ENCODE data around the gene SPON1. TPM values are rescaled to one million over a fixed set of nuclear protein-coding genes. Genes with fewer than 3 reads are reported as not detected.

SPON1 gene
- total RNA-seq, 4 donors from 2014 or later: 42.6 to 74.0 (median 56.1) TPM

GRCh38 chr11:14234446-14234845 is 271.9 kb downstream of the SPON1 start:
- in situ Hi-C loops (cut with MboI; ENCODE audit: low pct_ligation_motif_present in 1 of 4, low pct_unique_long_range_greater_than_20kb in 1 of 4, low sequenced_read_pairs in 3 of 4): loop anchor here in 1 of 4 donors (25.0 kb wide), 1 partner anchor 472 kb away; no protein-coding TSS in a partner anchor
- H3K4me3 ChIP-seq: no peak overlapping the region

GRCh38 chr11:14235701-14236100 is 273.2 kb downstream of the SPON1 start:
- Histone ChIP-seq H3K4me1 (no peaks in the 10 kb centered on the region), H3K9me3 (no peaks in the 10 kb centered on the region), H3K36me3 (no peaks in the 10 kb centered on the region), H3K4me3 (no peak overlapping the region), H3K27me3 (no peaks in the 10 kb centered on the region), H3K27ac (no peak overlapping the region)
- intact Hi-C loops (cut with DNase I; ENCODE audit: low total_unique reads): no loop called here
- DNase-seq: no peak
- WGBS, 2 donors (ENCODE audit: low coverage in 1 of 2): 80 to 83% methylated on average over 1 of the region's 1 CpG
- no peak for TF ChIP-seq POLR2AphosphoS5 (IDR thresholded peaks at IDR 0.05)
- TF ChIP-seq POLR2A (IDR thresholded peaks at IDR 0.05): no peak
- TF ChIP-seq EP300 (IDR thresholded peaks at IDR 0.05; ENCODE audit: low read depth): no peak
- no peak for TF ChIP-seq CTCF (IDR thresholded peaks at IDR 0.05)
- in situ Hi-C loops (cut with MboI; ENCODE audit: low pct_ligation_motif_present in 1 of 4, low pct_unique_long_range_greater_than_20kb in 1 of 4, low sequenced_read_pairs in 3 of 4): loop anchor here in 1 of 4 donors (25.0 kb wide), 1 partner anchor 473 kb away; no protein-coding TSS in a partner anchor

More at GRCh38 chr11:14234446-14234845, 271.9 kb downstream of the SPON1 start:
- intact Hi-C loops (cut with DNase I; ENCODE audit: low total_unique reads): no loop called here
- H3K9me3 ChIP-seq: no peaks in the 10 kb centered on the region
- H3K27me3 ChIP-seq: no peaks in the 10 kb centered on the region
- no peak overlapping the region for H3K27ac ChIP-seq
- TF ChIP-seq POLR2AphosphoS5 (IDR thresholded peaks at IDR 0.05) (no peak), CTCF (IDR thresholded peaks at IDR 0.05) (no peak), POLR2A (IDR thresholded peaks at IDR 0.05) (no peak), EP300 (IDR thresholded peaks at IDR 0.05; ENCODE audit: low read depth) (no peak)
- DNase-seq: no peak
- H3K4me1 ChIP-seq: no peaks in the 10 kb centered on the region
- 82% methylated on average over 6 of the region's 6 CpGs; no CpG with 5 or more reads in 1 of the 2 donors for WGBS, 2 donors (ENCODE audit: low coverage in 1 of 2)
- no peaks in the 10 kb centered on the region for H3K36me3 ChIP-seq

- TF ChIP-seq EP300 (IDR thresholded peaks at IDR 0.05; ENCODE audit: low read depth) (no peak), CTCF (IDR thresholded peaks at IDR 0.05) (no peak), POLR2A (IDR thresholded peaks at IDR 0.05) (no peak), POLR2AphosphoS5 (IDR thresholded peaks at IDR 0.05) (no peak)
- Histone ChIP-seq H3K27ac (peak overlapping the region in 1 of 4 donors; percentile 3), H3K36me3 (no peaks in the 10 kb centered on the region), H3K9me3 (no peaks in the 10 kb centered on the region), H3K4me1 (no peaks in the 10 kb centered on the region), H3K27me3 (no peaks in the 10 kb centered on the region), H3K4me3 (no peak overlapping the region)
- 60 to 65% methylated on average over 3 to 9 of the region's 9 CpGs for WGBS, 2 donors (ENCODE audit: low coverage in 1 of 2)
- intact Hi-C loops (cut with DNase I; ENCODE audit: low total_unique reads) (no loop called here), in situ Hi-C loops (cut with MboI; ENCODE audit: low pct_ligation_motif_present in 1 of 4, low pct_unique_long_range_greater_than_20kb in 1 of 4, low sequenced_read_pairs in 3 of 4) (loop anchor here in 1 of 4 donors (25.0 kb wide), 1 partner anchor 475 kb away; no protein-coding TSS in a partner anchor)
- DNase-seq: peak; percentile 25
Observed at GRCh38 chr11:14237444-14237961, 275.0 kb downstream of the SPON1 start.

- H3K36me3 ChIP-seq: no peaks in the 10 kb centered on the region
- no peak for TF ChIP-seq CTCF (IDR thresholded peaks at IDR 0.05)
- TF ChIP-seq POLR2A (IDR thresholded peaks at IDR 0.05): no peak
- no peak for TF ChIP-seq EP300 (IDR thresholded peaks at IDR 0.05; ENCODE audit: low read depth)
- TF ChIP-seq POLR2AphosphoS5 (IDR thresholded peaks at IDR 0.05): no peak
- no peaks in the 10 kb centered on the region for H3K27me3 ChIP-seq
- DNase-seq: no peak
- no peaks in the 10 kb centered on the region for H3K9me3 ChIP-seq
- H3K27ac ChIP-seq: no peak overlapping the region
- intact Hi-C loops (cut with DNase I; ENCODE audit: low total_unique reads) (no loop called here), in situ Hi-C loops (cut with MboI; ENCODE audit: low pct_ligation_motif_present in 1 of 4, low pct_unique_long_range_greater_than_20kb in 1 of 4, low sequenced_read_pairs in 3 of 4) (loop anchor here (10.0 to 25.0 kb wide), 3 partner anchors 285 to 478 kb away; no protein-coding TSS in a partner anchor)
- no peak overlapping the region for H3K4me3 ChIP-seq
- no peaks in the 10 kb centered on the region for H3K4me1 ChIP-seq
Observed at GRCh38 chr11:14240221-14240620, 277.7 kb downstream of the SPON1 start.

Measured in transverse colon (tissue), 4 donors.